OCI-LY7 (cell line): ENCODE data around the gene PSMA7.

ENCODE experiments used
- CTCF ChIP-seq: fragments of 200-600 bp; sonication (generic); conservative IDR thresholded peaks from 2 replicates; pipeline ENCODE4 v1.5.1; 2014; ENCODE audit warnings: mild to moderate bottlenecking, antibody characterized with exemption, low read length, moderate library complexity, mixed read lengths
- EZH2phosphoT487 ChIP-seq: fragments of 200-600 bp; sonication (generic); IDR thresholded peaks from 2 replicates; pipeline ENCODE4 v1.6.1; 2018; ENCODE audit warnings: low read depth, borderline replicate concordance, mild to moderate bottlenecking, mixed run types, antibody characterized with exemption, low read length, moderate library complexity, mixed read lengths

GRCh38 chr20:62150310-62150575, 7.0 kb upstream of the PSMA7 start:
- TF ChIP-seq CTCF (no peak), EZH2phosphoT487 (no peak)
